ENCODE measurements around the gene GNG12.

GNG12 gene

GRCh38 chr1:67755619-67756018 lies 77.6 kb downstream of the GNG12 start:
- H3K27ac ChIP-seq (ENCODE audit: low read depth, low read length), result no peak overlapping the region
- no peak overlapping the region for H3K4me3 ChIP-seq (ENCODE audit: insufficient read depth, low read length, poor library complexity, severe bottlenecking)
- TF ChIP-seq EZH2phosphoT487 (conservative IDR thresholded peaks at IDR 0.05; ENCODE audit: low read length) (no peak), CTCF (IDR thresholded peaks at IDR 0.05; ENCODE audit: insufficient read depth, low read length, poor library complexity, severe bottlenecking) (no peak)
- H2AFZ ChIP-seq (ENCODE audit: low read depth, low read length, severe bottlenecking), result no peak overlapping the region
- no peaks in the 10 kb centered on the region for H3K36me3 ChIP-seq (ENCODE audit: low read length)
- no peaks in the 10 kb centered on the region for H4K20me1 ChIP-seq (ENCODE audit: low read depth, low read length)
- H3K9me2 ChIP-seq (replicated peaks; ENCODE audit: insufficient read depth, low read length), result no peaks in the 10 kb centered on the region
- no peaks in the 10 kb centered on the region for H3F3A ChIP-seq (ENCODE audit: insufficient read depth)
- no peak overlapping the region for H3K9ac ChIP-seq (ENCODE audit: low read length)
- H3K27me3 ChIP-seq (ENCODE audit: low read length), result no peaks in the 10 kb centered on the region
- no peak overlapping the region for H3K4me2 ChIP-seq (ENCODE audit: low read depth, low read length, poor library complexity, severe bottlenecking)
- no peaks in the 10 kb centered on the region for H3K79me2 ChIP-seq (ENCODE audit: insufficient read depth, low read length)
- no peaks in the 10 kb centered on the region for H3K9me3 ChIP-seq (ENCODE audit: insufficient read depth, low read length)

GRCh38 chr1:67755160-67755559 lies 78.1 kb downstream of the GNG12 start:
- H2AFZ ChIP-seq (ENCODE audit: low read depth, low read length, severe bottlenecking), result no peak overlapping the region

GRCh38 chr1:67754526-67754920 lies 78.7 kb downstream of the GNG12 start:
- H3K4me3 ChIP-seq (ENCODE audit: insufficient read depth, low read length, poor library complexity, severe bottlenecking), result no peak overlapping the region
- no peak overlapping the region for H3K4me2 ChIP-seq (ENCODE audit: low read depth, low read length, poor library complexity, severe bottlenecking)
- no peaks in the 10 kb centered on the region for H3K9me2 ChIP-seq (replicated peaks; ENCODE audit: insufficient read depth, low read length)
- H3K36me3 ChIP-seq (ENCODE audit: low read length), result no peaks in the 10 kb centered on the region
- no peaks in the 10 kb centered on the region for H3K9me3 ChIP-seq (ENCODE audit: insufficient read depth, low read length)
- H3K9ac ChIP-seq (ENCODE audit: low read length), result no peak overlapping the region
- H3K79me2 ChIP-seq (ENCODE audit: insufficient read depth, low read length), result no peaks in the 10 kb centered on the region
- H2AFZ ChIP-seq (ENCODE audit: low read depth, low read length, severe bottlenecking), result no peak overlapping the region
- no peak overlapping the region for H3K27ac ChIP-seq (ENCODE audit: low read depth, low read length)
- no peaks in the 10 kb centered on the region for H4K20me1 ChIP-seq (ENCODE audit: low read depth, low read length)
- no peaks in the 10 kb centered on the region for H3K27me3 ChIP-seq (ENCODE audit: low read length)
- H3F3A ChIP-seq (ENCODE audit: insufficient read depth), result no peaks in the 10 kb centered on the region
- TF ChIP-seq CTCF (IDR thresholded peaks at IDR 0.05; ENCODE audit: insufficient read depth, low read length, poor library complexity, severe bottlenecking) (no peak), EZH2phosphoT487 (conservative IDR thresholded peaks at IDR 0.05; ENCODE audit: low read length) (no peak)

More at GRCh38 chr1:67755160-67755559, 78.1 kb downstream of the GNG12 start:
- H3F3A ChIP-seq (ENCODE audit: insufficient read depth), result no peaks in the 10 kb centered on the region
- no peak overlapping the region for H3K27ac ChIP-seq (ENCODE audit: low read depth, low read length)
- H3K79me2 ChIP-seq (ENCODE audit: insufficient read depth, low read length), result no peaks in the 10 kb centered on the region
- H3K4me2 ChIP-seq (ENCODE audit: low read depth, low read length, poor library complexity, severe bottlenecking), result no peak overlapping the region
- TF ChIP-seq EZH2phosphoT487 (conservative IDR thresholded peaks at IDR 0.05; ENCODE audit: low read length), result no peak
- TF ChIP-seq CTCF (IDR thresholded peaks at IDR 0.05; ENCODE audit: insufficient read depth, low read length, poor library complexity, severe bottlenecking), result no peak
- H3K9ac ChIP-seq (ENCODE audit: low read length), result no peak overlapping the region
- no peaks in the 10 kb centered on the region for H3K36me3 ChIP-seq (ENCODE audit: low read length)
- H3K27me3 ChIP-seq (ENCODE audit: low read length), result no peaks in the 10 kb centered on the region
- no peaks in the 10 kb centered on the region for H4K20me1 ChIP-seq (ENCODE audit: low read depth, low read length)
- H3K9me3 ChIP-seq (ENCODE audit: insufficient read depth, low read length), result no peaks in the 10 kb centered on the region
- no peak overlapping the region for H3K4me3 ChIP-seq (ENCODE audit: insufficient read depth, low read length, poor library complexity, severe bottlenecking)
- no peaks in the 10 kb centered on the region for H3K9me2 ChIP-seq (replicated peaks; ENCODE audit: insufficient read depth, low read length)

Data from SU-DHL-6 (cell line).